C4-2B (cell line): ENCODE results near the gene NR1I3.

Experiments used
- H3K27ac ChIP-seq: fragments of 450-650 bp; 2 replicates; pipeline ENCODE4 v1.5.1; 2017
- ZFX ChIP-seq: fragments of 450-650 bp; IDR thresholded peaks from 2 replicates; pipeline ENCODE4 v1.6.1; 2017
- TF ChIP-seq, protein P1 (sequence below): fragments of 450-650 bp; conservative IDR thresholded peaks from 2 replicates; pipeline ENCODE4 v1.5.1; 2017; ENCODE audit warnings: mild to moderate bottlenecking

Gene NR1I3

GRCh38 chr1:161201836-161202712 is 35.9 kb downstream of the NR1I3 start, which contains the start of gene NDUFS2:
Gene NDUFS2 (plus strand): TSS chr1:161202367. CDS start chr1:161202386, 19 bp downstream.
- H3K27ac ChIP-seq, result peak within 1 kb of the TSS; percentile 88
- peak; percentile 57; the same call in 1 of the 2 replicates for TF ChIP-seq ZFX
- TF ChIP-seq, protein P1, sequence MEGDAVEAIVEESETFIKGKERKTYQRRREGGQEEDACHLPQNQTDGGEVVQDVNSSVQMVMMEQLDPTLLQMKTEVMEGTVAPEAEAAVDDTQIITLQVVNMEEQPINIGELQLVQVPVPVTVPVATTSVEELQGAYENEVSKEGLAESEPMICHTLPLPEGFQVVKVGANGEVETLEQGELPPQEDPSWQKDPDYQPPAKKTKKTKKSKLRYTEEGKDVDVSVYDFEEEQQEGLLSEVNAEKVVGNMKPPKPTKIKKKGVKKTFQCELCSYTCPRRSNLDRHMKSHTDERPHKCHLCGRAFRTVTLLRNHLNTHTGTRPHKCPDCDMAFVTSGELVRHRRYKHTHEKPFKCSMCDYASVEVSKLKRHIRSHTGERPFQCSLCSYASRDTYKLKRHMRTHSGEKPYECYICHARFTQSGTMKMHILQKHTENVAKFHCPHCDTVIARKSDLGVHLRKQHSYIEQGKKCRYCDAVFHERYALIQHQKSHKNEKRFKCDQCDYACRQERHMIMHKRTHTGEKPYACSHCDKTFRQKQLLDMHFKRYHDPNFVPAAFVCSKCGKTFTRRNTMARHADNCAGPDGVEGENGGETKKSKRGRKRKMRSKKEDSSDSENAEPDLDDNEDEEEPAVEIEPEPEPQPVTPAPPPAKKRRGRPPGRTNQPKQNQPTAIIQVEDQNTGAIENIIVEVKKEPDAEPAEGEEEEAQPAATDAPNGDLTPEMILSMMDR, result no peak; the same call in 1 of the 2 replicates

DNA sequence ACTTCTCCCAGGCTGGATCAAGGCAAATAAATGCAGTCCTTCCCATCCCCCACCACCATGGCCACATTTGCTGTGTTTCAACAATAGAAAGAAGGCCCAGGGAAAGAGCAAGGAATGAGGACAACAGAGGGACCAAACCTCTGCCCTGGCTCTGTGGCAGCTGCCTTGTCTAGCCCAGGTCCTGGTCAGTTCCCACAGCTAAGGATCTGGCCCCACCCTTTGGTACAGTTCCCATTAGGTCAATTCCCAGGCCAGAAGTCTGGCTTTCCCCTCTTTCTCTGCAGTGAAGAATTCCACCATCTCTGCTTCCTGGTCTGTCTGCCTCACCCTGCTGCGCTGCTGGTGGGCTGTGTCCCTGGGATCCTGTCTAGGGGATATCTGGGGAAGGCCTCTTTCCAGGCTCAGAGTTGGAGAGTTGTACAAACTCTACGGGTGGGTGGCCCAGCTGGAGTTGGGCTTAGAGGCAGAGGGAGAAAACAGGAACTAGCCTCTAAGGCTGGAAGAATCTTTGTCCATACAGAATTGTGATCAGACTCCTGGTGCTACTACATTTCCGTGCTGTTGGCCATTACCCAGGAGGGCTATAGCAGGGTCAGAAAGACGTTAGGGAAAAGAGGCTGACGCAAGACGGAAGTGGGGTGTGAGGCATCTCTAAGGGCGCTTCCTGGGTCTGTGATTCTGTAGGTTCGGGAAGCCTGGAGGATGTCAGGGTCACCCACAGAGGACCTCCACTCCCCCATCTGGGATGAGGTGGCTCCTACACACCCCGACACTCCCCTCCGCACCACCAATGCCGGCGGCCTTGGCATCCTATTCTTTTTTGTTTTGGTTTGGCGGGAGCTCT is 36.8 kb downstream of the NR1I3 start:
- peak overlapping the region; percentile 88 for H3K27ac ChIP-seq
- no peak for TF ChIP-seq ZFX
- TF ChIP-seq, protein P1, result no peak

GRCh38 chr1:161200421-161200991 is 37.5 kb downstream of the NR1I3 start:
- peak overlapping the region; percentile 88; the same call in 1 of the 2 replicates for H3K27ac ChIP-seq
- TF ChIP-seq, protein P1, result no peak
- TF ChIP-seq ZFX, result no peak

DNA sequence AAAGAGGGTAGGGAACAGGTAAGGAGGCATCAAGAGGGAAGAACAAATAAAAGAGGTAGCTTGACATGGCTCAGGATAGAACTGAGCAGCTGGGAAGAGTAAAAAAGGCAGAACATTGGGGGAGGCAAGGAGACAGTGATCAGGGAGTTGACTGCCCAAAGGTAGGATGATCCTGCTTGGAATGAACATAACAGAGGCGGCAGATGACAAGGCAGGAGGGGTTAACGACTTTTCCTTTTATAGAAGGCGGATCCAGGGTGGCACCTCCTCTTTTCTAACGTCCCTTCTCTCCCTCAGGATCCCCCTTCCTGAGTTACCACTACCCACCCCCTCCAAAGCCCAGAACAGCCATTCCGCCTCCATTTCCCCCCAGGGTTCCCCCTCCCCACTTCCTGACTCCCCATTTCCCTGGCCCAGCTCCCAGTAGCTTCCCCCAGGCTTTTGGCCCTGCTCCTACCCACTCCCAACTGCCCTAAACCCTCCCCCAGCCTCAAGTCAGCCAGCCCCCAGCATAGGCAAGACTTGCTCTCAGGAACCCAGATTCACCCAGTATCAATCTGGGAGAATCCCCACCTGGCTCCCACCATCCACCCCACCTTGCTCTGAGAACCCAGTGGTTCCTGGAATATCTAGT is 38.4 kb downstream of the NR1I3 start:
- TF ChIP-seq, protein P1, result no peak
- no peak for TF ChIP-seq ZFX
- H3K27ac ChIP-seq, result no peak overlapping the region

GRCh38 chr1:161198897-161199431 is 39.0 kb downstream of the NR1I3 start, which contains the start of gene ADAMTS4:
Gene ADAMTS4 (minus strand): TSS chr1:161199054. CDS start chr1:161198627, 427 bp downstream.
- TF ChIP-seq ZFX, result no peak
- TF ChIP-seq, protein P1, result no peak
- no peak within 1 kb of the TSS for H3K27ac ChIP-seq

GRCh38 chr1:161198194-161198896 is 39.7 kb downstream of the NR1I3 start:
- TF ChIP-seq, protein P1, result no peak
- no peak for TF ChIP-seq ZFX

More at GRCh38 chr1:161198194-161198896, 39.7 kb downstream of the NR1I3 start:
- H3K27ac ChIP-seq, result no peak overlapping the region
